Breast epithelium (tissue), 3 donors: ENCODE data around the gene OSBPL6.

Experiments
- POLR2A ChIP-seq: fragments of 450-650 bp; IDR thresholded peaks from one replicate; pipeline ENCODE4 v1.6.1; 2016; ENCODE audit warnings: antibody characterized with exemption, mild to moderate bottlenecking, moderate library complexity
- TF ChIP-seq, protein P1 (sequence below), 3 donors: fragments of 450-650 bp; IDR thresholded peaks; one replicate each; pipeline ENCODE4 v1.5.1; 2016 to 2017; ENCODE audit warnings: antibody characterized with exemption in 3 of 3, mild to moderate bottlenecking in 3 of 3, moderate library complexity in 3 of 3

DNA sequence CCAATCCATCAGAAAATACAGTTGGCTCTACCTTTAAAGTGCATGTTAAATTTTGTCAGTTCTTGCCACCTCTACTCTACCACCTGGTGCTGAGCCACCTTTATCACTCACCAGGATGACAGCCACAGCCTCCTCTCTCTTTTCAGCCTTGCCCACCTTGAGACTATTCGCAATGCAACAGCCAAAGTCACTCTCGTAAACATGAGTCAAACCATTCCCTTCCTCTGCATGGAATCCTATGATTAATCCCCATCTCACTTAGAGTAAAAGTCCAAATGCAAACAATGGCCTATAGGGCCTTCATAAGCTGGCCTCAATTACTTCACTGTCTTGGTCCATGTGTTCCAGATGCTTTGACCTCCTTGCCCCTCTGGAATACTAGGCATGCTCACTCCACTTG, 5.8 kb upstream of the OSBPL6 start:
- no peak for TF ChIP-seq POLR2A
- TF ChIP-seq, protein P1, sequence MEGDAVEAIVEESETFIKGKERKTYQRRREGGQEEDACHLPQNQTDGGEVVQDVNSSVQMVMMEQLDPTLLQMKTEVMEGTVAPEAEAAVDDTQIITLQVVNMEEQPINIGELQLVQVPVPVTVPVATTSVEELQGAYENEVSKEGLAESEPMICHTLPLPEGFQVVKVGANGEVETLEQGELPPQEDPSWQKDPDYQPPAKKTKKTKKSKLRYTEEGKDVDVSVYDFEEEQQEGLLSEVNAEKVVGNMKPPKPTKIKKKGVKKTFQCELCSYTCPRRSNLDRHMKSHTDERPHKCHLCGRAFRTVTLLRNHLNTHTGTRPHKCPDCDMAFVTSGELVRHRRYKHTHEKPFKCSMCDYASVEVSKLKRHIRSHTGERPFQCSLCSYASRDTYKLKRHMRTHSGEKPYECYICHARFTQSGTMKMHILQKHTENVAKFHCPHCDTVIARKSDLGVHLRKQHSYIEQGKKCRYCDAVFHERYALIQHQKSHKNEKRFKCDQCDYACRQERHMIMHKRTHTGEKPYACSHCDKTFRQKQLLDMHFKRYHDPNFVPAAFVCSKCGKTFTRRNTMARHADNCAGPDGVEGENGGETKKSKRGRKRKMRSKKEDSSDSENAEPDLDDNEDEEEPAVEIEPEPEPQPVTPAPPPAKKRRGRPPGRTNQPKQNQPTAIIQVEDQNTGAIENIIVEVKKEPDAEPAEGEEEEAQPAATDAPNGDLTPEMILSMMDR (IDR thresholded peaks at IDR 0.05), result no peak
